ENCODE data around the gene SGSM1. TPM values are rescaled to one million over a fixed set of nuclear protein-coding genes. Genes with fewer than 3 reads are reported as not detected.

Gene SGSM1
- total RNA-seq, 1 experiment from 2014 or later, result 4.3 TPM

- Mint-ChIP-seq H3K36me3 (ENCODE audit: insufficient read depth in 1 of 3, low read depth in 3 of 3) (no peaks in the 10 kb centered on the region), H3K27ac (no peak overlapping the region), H3K4me3 (no peak overlapping the region), H3K9me3 (no peaks in the 10 kb centered on the region), H3K4me1 (no peaks in the 10 kb centered on the region), H3K27me3 (ENCODE audit: low read depth) (peaks cover 3% of the 10 kb centered on the region)
- Histone ChIP-seq H2BK5ac (ENCODE audit: insufficient read length, low read length) (no peak overlapping the region), H2BK15ac (ENCODE audit: low read depth, low read length) (no peak overlapping the region), H3K79me2 (ENCODE audit: insufficient read depth, low read length) (no peaks in the 10 kb centered on the region), H3K18ac (ENCODE audit: insufficient read length, low read depth, low read length) (no peak overlapping the region), H4K20me1 (ENCODE audit: control insufficient read depth, insufficient read depth, insufficient read length) (no peaks in the 10 kb centered on the region), H3K56ac (ENCODE audit: insufficient read length, low read depth, low read length) (no peak overlapping the region), H3K9me3 (ENCODE audit: control insufficient read depth, low read depth, low read length) (no peaks in the 10 kb centered on the region), H3K4me1 (ENCODE audit: insufficient read depth, low read length) (no peaks in the 10 kb centered on the region), H3K9ac (ENCODE audit: extremely low read depth, insufficient read length, low read length) (no peak overlapping the region), H3K23ac (ENCODE audit: insufficient read length, low read depth, low read length) (no peak overlapping the region), H4K8ac (replicated peaks; ENCODE audit: insufficient read length, low read depth, low read length) (no peak overlapping the region), H3K23me2 (ENCODE audit: insufficient read length, low read depth, low read length, poor library complexity, severe bottlenecking) (no peaks in the 10 kb centered on the region), H2BK120ac (ENCODE audit: low read depth, low read length, poor library complexity, severe bottlenecking) (no peak overlapping the region), H3K4ac (ENCODE audit: low read depth, low read length) (no peak overlapping the region), H3T11ph (ENCODE audit: low read length) (no peak overlapping the region), H3K27ac (ENCODE audit: insufficient read length, low read depth, low read length) (no peak overlapping the region), H3K14ac (ENCODE audit: insufficient read depth, low read length) (no peak overlapping the region), H2AFZ (ENCODE audit: low read length) (no peak overlapping the region), H2BK20ac (ENCODE audit: low read depth, low read length, poor library complexity, severe bottlenecking) (no peak overlapping the region), H3K79me1 (ENCODE audit: insufficient read depth, low read depth, low read length, poor library complexity, severe bottlenecking) (no peaks in the 10 kb centered on the region), H4K5ac (ENCODE audit: insufficient read length, low read depth, low read length) (no peak overlapping the region), H3K4me2 (ENCODE audit: insufficient read depth, insufficient read length, low read length) (no peak overlapping the region), H3K27me3 (ENCODE audit: insufficient read depth, low read length) (no peaks in the 10 kb centered on the region), H2AK5ac (ENCODE audit: insufficient read length, low read length) (no peak overlapping the region), H4K91ac (ENCODE audit: insufficient read length, low read depth, low read length) (no peak overlapping the region), H2BK12ac (ENCODE audit: insufficient read length, low read depth, low read length) (no peak overlapping the region)
- no CpG with 5 or more reads among the region's 3 CpGs for WGBS (ENCODE audit: extremely low coverage, insufficient read length, low lambda C conversion rate)
- TF ChIP-seq, protein P1, sequence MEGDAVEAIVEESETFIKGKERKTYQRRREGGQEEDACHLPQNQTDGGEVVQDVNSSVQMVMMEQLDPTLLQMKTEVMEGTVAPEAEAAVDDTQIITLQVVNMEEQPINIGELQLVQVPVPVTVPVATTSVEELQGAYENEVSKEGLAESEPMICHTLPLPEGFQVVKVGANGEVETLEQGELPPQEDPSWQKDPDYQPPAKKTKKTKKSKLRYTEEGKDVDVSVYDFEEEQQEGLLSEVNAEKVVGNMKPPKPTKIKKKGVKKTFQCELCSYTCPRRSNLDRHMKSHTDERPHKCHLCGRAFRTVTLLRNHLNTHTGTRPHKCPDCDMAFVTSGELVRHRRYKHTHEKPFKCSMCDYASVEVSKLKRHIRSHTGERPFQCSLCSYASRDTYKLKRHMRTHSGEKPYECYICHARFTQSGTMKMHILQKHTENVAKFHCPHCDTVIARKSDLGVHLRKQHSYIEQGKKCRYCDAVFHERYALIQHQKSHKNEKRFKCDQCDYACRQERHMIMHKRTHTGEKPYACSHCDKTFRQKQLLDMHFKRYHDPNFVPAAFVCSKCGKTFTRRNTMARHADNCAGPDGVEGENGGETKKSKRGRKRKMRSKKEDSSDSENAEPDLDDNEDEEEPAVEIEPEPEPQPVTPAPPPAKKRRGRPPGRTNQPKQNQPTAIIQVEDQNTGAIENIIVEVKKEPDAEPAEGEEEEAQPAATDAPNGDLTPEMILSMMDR (conservative IDR thresholded peaks at IDR 0.05), result no peak
- no peak for DNase-seq
These were observed 16.5 kb upstream of the SGSM1 start for GRCh38 chr22:24789516-24789915.
